SU-DHL-6 (cell line): ENCODE measurements around the gene DHFR.

ENCODE experiments used
- CTCF ChIP-seq: fragments of 200-600 bp; sonication (generic); IDR thresholded peaks from one replicate; pipeline ENCODE4 v1.5.1; 2017; ENCODE audit warnings: antibody characterized with exemption, mild to moderate bottlenecking, low read length, moderate library complexity; ENCODE audit not compliant: insufficient read depth, poor library complexity, severe bottlenecking
- EZH2phosphoT487 ChIP-seq: fragments of 200-600 bp; sonication (generic), shearing (Covaris generic); conservative IDR thresholded peaks from 2 replicates; pipeline ENCODE4 v1.6.1; 2018; ENCODE audit warnings: mild to moderate bottlenecking, antibody characterized with exemption, low read length, moderate library complexity, mixed read lengths

GRCh38 chr5:80631278-80632259 is 23.2 kb downstream of the DHFR start:
- TF ChIP-seq CTCF, result no peak
- no peak for TF ChIP-seq EZH2phosphoT487
